ENCODE measurements around the gene DUSP10. TPM values are rescaled to one million over a fixed set of nuclear protein-coding genes. Genes with fewer than 3 reads are reported as not detected.
A peak's percentile ranks its signal among the peaks of the same experiment; 100 is the strongest.

DUSP10 gene
- total RNA-seq, 6 experiments from 2014 or later: 7.7 to 22.3 (median 16.3) TPM

DNA sequence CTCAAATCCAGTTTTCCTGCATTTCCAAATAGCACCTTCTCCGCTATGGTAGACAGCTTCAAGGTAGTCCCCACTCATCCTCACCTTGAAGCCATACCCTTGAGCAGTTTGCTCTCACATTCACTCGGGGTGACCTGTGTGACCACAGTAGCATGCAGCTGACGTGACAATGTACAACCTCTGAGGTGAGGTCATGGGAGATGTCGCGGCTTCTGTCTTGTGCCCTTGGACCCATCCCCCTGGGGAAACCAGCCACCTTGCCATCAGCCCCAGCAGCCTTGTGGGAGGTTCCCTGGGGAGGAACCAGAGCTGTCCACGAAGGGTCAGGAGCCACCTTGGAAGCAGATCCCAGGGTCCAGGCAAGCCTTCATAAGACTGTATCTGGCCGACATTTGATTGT, 38.3 kb upstream of the DUSP10 start:
- Histone ChIP-seq H3K4me1 (no peaks in the 10 kb centered on the region), H3K9me3 (no peaks in the 10 kb centered on the region), H3K4me3 (no peak overlapping the region), H3K36me3 (no peaks in the 10 kb centered on the region), H3K27ac (no peak overlapping the region), H3K27me3 (no peaks in the 10 kb centered on the region)
- no peak for TF ChIP-seq POLR2A (IDR thresholded peaks at IDR 0.05)
- TF ChIP-seq, protein P1, sequence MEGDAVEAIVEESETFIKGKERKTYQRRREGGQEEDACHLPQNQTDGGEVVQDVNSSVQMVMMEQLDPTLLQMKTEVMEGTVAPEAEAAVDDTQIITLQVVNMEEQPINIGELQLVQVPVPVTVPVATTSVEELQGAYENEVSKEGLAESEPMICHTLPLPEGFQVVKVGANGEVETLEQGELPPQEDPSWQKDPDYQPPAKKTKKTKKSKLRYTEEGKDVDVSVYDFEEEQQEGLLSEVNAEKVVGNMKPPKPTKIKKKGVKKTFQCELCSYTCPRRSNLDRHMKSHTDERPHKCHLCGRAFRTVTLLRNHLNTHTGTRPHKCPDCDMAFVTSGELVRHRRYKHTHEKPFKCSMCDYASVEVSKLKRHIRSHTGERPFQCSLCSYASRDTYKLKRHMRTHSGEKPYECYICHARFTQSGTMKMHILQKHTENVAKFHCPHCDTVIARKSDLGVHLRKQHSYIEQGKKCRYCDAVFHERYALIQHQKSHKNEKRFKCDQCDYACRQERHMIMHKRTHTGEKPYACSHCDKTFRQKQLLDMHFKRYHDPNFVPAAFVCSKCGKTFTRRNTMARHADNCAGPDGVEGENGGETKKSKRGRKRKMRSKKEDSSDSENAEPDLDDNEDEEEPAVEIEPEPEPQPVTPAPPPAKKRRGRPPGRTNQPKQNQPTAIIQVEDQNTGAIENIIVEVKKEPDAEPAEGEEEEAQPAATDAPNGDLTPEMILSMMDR (IDR thresholded peaks at IDR 0.05): no peak
- ATAC-seq: no peak
- no peak for DNase-seq
- intact Hi-C loops (cut with DNase I): no loop called here
- 93% methylated on average over 6 of the region's 7 CpGs for WGBS (ENCODE audit: insufficient coverage, low coverage, low lambda C conversion rate, missing lambda C conversion rate)

DNA sequence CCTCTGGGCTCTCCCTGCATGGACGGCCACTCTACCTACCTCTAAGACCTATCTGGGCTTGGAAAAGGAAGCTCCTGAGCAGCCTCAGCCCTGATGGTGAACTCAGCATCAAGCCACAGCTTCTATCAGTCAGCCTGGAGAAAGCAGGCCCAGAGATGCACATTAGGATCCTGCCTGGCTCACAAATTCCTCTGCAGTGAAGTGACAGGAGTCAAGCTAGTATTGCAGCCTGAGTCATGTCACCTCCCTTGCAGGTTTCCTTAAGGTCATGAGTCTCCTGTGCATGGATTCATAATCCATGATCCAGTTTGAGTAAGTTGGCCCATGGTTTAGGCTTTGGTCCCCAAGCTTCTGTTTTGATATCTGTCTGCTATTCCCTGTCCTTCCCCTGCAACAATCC, 37.9 kb upstream of the DUSP10 start:
- no peak for TF ChIP-seq POLR2A (IDR thresholded peaks at IDR 0.05)
- TF ChIP-seq, protein P1 (IDR thresholded peaks at IDR 0.05): no peak
- Histone ChIP-seq H3K36me3 (no peaks in the 10 kb centered on the region), H3K27me3 (no peaks in the 10 kb centered on the region), H3K27ac (no peak overlapping the region), H3K4me3 (no peak overlapping the region), H3K9me3 (no peaks in the 10 kb centered on the region), H3K4me1 (no peaks in the 10 kb centered on the region)
- intact Hi-C loops (cut with DNase I): no loop called here
- WGBS (ENCODE audit: insufficient coverage, low coverage, low lambda C conversion rate, missing lambda C conversion rate): no CpG with 5 or more reads among the region's 1 CpG
- DNase-seq (no peak), ATAC-seq (no peak)

DNA sequence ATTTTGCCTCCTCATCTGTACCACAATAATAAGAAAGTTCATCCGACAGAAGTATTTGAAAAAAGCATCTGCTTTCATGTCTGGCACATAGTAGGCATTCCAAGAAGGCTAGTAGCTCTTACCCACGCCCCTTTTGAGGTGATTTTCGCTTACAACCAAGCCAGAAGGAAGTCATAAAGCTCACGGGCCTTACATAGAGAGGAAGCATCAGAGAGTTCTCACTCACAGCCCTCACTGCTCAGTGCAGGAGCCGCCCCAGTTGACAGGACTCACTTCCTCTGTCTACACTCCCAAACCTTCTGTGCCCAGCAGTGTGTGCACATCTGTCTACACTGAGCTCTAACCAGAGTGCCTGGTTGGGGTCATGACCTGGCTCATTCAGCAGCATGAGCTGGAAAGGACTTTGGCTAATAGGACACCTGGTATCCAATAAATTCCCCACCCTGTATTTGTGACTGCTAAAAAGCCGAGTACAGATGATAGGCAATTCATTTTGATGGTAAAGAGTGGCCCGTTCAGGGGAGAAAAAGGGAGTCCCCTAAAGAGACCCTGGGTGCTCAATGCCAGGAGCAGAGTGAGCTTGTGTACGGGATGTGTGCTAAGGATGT, 36.8 kb upstream of the DUSP10 start:
- 86% methylated on average over 3 of the region's 8 CpGs for WGBS (ENCODE audit: insufficient coverage, low coverage, low lambda C conversion rate, missing lambda C conversion rate)

DNA sequence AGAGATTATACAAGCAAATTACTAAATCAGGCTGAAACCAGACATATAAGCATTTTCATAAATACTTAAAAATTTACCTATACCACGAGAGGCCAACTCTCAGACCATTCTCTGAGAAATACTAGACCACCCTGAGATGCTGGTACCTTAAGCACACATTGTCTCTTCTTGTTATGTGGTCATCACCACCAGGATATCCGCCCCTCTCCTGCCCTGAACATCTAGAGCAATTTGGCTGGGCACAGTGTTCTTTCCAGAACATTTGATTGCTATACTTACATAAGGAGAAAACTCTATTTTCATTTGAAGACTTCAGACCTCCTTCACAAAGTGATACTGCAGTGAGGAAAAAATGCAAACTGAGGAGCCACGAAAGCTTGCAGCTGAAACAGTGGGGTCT, 36.2 kb upstream of the DUSP10 start:
- TF ChIP-seq POLR2A (IDR thresholded peaks at IDR 0.05): no peak
- TF ChIP-seq, protein P1 (IDR thresholded peaks at IDR 0.05): no peak
- WGBS (ENCODE audit: insufficient coverage, low coverage, low lambda C conversion rate, missing lambda C conversion rate): 89% methylated on average over 1 of the region's 3 CpGs

More for the DNA sequence above, 36.8 kb upstream of the DUSP10 start:
- no peaks in the 10 kb centered on the region for H3K27me3 ChIP-seq
- H3K36me3 ChIP-seq: no peaks in the 10 kb centered on the region
- no peak overlapping the region for H3K27ac ChIP-seq
- no peaks in the 10 kb centered on the region for H3K9me3 ChIP-seq
- H3K4me1 ChIP-seq: no peaks in the 10 kb centered on the region
- ATAC-seq (peak; percentile 34 to 55 (median 47)), DNase-seq (no peak)
- H3K4me3 ChIP-seq: no peak overlapping the region
- TF ChIP-seq POLR2A (IDR thresholded peaks at IDR 0.05): no peak
- TF ChIP-seq, protein P1 (IDR thresholded peaks at IDR 0.05): no peak
- intact Hi-C loops (cut with DNase I): no loop called here

More for the DNA sequence above, 36.2 kb upstream of the DUSP10 start:
- intact Hi-C loops (cut with DNase I): no loop called here
- Histone ChIP-seq H3K36me3 (no peaks in the 10 kb centered on the region), H3K4me1 (no peaks in the 10 kb centered on the region), H3K4me3 (no peak overlapping the region), H3K27ac (no peak overlapping the region), H3K9me3 (no peaks in the 10 kb centered on the region), H3K27me3 (no peaks in the 10 kb centered on the region)
- ATAC-seq (no peak), DNase-seq (no peak)
